GM18951 (cell line): ENCODE data around the gene PCED1B.
"Not testable (repeated sequence)": the region's sequence is repeated elsewhere in the genome, so short reads cannot be mapped to it uniquely, and the experiment has no call there.

ENCODE experiments used
- POLR2A ChIP-seq: IDR thresholded peaks from 4 replicates; pipeline ENCODE4 v1.6.1; 2011; ENCODE audit warnings: mild to moderate bottlenecking; ENCODE audit not compliant: insufficient read length, insufficient read depth; ENCODE audit errors: extremely low read depth
- in situ Hi-C: fragments of 300-500 bp; cut with MboI; formaldehyde crosslinking; loops from one replicate; pipeline ENCODE4 v1.12.0; 2022; ENCODE audit warnings: low sequenced_read_pairs, mixed read lengths, inconsistent platforms; ENCODE audit not compliant: unreplicated experiment

Gene PCED1B

GRCh38 chr12:47277972-47278448 is 198.6 kb downstream of the PCED1B start:
- in situ Hi-C loops: no loop called here
- no peak for TF ChIP-seq POLR2A

GRCh38 chr12:47279758-47280157 is 200.3 kb downstream of the PCED1B start:
- in situ Hi-C loops: not testable (repeated sequence)

- in situ Hi-C loops: no loop called here
- TF ChIP-seq POLR2A: no peak
Observed at GRCh38 chr12:47280543-47281300, 201.3 kb downstream of the PCED1B start.

- in situ Hi-C loops: no loop called here
- TF ChIP-seq POLR2A: no peak
Observed at GRCh38 chr12:47281667-47282171, 202.3 kb downstream of the PCED1B start.

GRCh38 chr12:47282206-47282605 is 202.8 kb downstream of the PCED1B start:
- in situ Hi-C loops: no loop called here
- TF ChIP-seq POLR2A: no peak
